Stimulated activated naive B cell treated with anti-CD40 and anti-IgM and Interleukin-4, amounts not matched to agents 10 μg/mL and 1 μg/mL and 100 μg/mL, for 72 hours (primary cell): ENCODE data around the gene KCNK10.

Experiments used
- ATAC-seq, 2 donors: fragments of 150-1000 bp; cut with Tn5 transposase; replicated peaks; 2 replicates each; pipeline ENCODE4 v1.10.0; 2021; ENCODE audit warnings: moderate library complexity in 1 of 2
- DNase-seq: peaks from one replicate; pipeline ENCODE4 v3.0.0; 2021
- H3K27ac Mint-ChIP-seq: one replicate; pipeline ENCODE4 v1.8.0; 2022; ENCODE audit warnings: mild to moderate bottlenecking, mixed read lengths
- H3K27me3 Mint-ChIP-seq, 2 donors: one replicate each; pipeline ENCODE4 v1.8.0; 2022; ENCODE audit warnings: mixed read lengths in 2 of 2
- H3K36me3 Mint-ChIP-seq, 2 donors: one replicate each; pipeline ENCODE4 v1.8.0; 2022; ENCODE audit warnings: mixed read lengths in 2 of 2, mild to moderate bottlenecking in 1 of 2
- H3K4me1 Mint-ChIP-seq, 2 donors: one replicate each; pipeline ENCODE4 v1.8.0; 2022; ENCODE audit warnings: mixed read lengths in 2 of 2, mild to moderate bottlenecking in 1 of 2
- H3K4me3 Mint-ChIP-seq, 2 donors: one replicate each; pipeline ENCODE4 v1.8.0; 2022; ENCODE audit warnings: mild to moderate bottlenecking in 2 of 2, mixed read lengths in 2 of 2, moderate library complexity in 1 of 2
- H3K9me3 Mint-ChIP-seq, 2 donors: one replicate each; pipeline ENCODE4 v1.8.0; 2022; ENCODE audit warnings: mixed read lengths in 2 of 2, mild to moderate bottlenecking in 1 of 2

Gene KCNK10

DNA sequence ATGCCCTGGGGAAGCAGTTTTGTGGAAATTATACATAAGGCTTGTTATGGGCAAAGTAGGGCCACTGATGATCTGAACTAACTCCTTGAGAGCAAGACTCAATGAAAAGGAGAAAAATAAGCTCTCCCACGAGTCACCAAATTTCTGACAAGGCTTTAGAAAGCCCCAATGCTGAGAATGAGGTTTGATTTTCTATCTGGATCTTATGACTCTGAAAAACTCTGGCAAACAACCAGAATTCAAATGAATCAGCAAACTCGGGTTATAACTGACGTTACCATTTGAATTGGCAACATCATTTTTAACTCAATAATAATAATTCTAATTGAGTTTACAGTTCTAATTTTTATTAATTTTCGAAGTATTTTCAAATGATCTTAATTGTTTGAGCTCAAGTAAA is 79.1 kb downstream of the KCNK10 start:
- H3K27ac Mint-ChIP-seq: no peak overlapping the region
- no peak for ATAC-seq
- no peaks in the 10 kb centered on the region for H3K9me3 Mint-ChIP-seq
- H3K4me1 Mint-ChIP-seq: no peaks in the 10 kb centered on the region
- no peak overlapping the region for H3K4me3 Mint-ChIP-seq
- no peaks in the 10 kb centered on the region for H3K36me3 Mint-ChIP-seq
- DNase-seq: no peak
- peaks cover 15 to 19% of the 10 kb centered on the region in 2 donors for H3K27me3 Mint-ChIP-seq

DNA sequence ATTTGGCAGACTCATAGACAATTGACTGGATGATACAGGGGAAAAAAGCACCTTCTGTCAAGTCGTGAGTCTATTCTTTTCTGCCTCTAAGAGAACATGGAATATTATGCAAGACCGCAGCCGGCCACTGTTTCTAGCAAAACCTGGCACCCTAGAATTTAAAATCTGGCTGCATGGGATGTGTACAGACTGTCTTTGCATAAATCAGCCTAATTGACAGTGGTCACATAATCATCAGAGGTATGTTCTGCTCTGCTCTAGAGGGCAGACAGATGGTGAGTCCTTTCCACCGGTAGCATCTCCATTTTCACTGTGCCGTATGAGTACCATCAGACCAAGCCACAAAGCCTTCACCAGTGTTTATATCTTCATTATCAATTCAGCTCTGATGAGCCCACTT is 80.6 kb downstream of the KCNK10 start:
- DNase-seq (no peak), ATAC-seq (no peak)
- Mint-ChIP-seq H3K27ac (no peak overlapping the region), H3K4me1 (no peaks in the 10 kb centered on the region), H3K27me3 (peaks cover 15 to 22% of the 10 kb centered on the region in 2 donors), H3K36me3 (no peaks in the 10 kb centered on the region), H3K9me3 (no peaks in the 10 kb centered on the region), H3K4me3 (no peak overlapping the region)

DNA sequence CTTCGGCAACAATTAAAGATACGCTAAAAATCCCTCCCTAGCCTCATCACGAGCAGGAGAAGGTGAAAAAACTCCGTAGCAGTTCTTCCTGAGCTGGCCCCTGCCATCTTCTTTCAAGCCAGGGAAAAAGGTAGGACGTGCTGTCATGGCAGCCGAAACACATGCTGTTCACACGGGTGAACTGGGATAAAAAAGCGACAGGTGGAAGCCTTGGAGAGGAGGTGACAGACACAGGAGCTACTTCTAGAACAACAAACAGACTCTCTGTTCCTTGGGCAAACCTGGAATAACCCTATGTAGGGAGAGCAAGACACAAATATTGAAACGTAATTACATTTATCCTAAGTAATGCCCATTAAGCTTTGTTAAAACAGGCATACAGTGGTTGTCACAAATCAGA is 81.3 kb downstream of the KCNK10 start:
- Mint-ChIP-seq H3K27me3 (peaks cover 15 to 22% of the 10 kb centered on the region in 2 donors), H3K9me3 (no peaks in the 10 kb centered on the region), H3K4me1 (no peaks in the 10 kb centered on the region), H3K36me3 (no peaks in the 10 kb centered on the region), H3K4me3 (no peak overlapping the region), H3K27ac (no peak overlapping the region)
- ATAC-seq (no peak), DNase-seq (no peak)

DNA sequence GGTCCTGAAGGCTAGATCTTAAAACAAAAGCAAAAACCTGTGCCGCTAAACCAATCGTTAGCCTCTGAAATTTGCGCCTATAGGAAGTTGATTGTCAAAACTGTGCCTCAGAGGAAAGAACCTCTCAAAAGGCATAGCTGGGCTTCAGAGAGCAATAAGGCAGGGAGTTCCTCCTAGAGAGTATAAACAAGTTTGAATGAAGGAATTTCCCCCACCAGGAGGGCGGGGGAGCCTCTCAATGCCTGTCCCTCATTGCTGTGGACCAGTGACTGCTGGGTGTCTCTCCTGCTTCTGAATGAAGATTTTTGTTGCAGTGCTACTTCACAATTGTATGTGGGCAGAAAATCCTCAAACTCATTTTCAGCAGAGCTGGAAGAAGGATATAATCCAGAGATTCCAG is 88.6 kb downstream of the KCNK10 start:
- no peak overlapping the region for H3K27ac Mint-ChIP-seq
- no peak for ATAC-seq
- H3K9me3 Mint-ChIP-seq: peaks cover 5 to 7% of the 10 kb centered on the region in 2 donors
- no peaks in the 10 kb centered on the region for H3K36me3 Mint-ChIP-seq
- DNase-seq: no peak
- H3K27me3 Mint-ChIP-seq: peaks cover 13 to 20% of the 10 kb centered on the region in 2 donors
- no peaks in the 10 kb centered on the region for H3K4me1 Mint-ChIP-seq
- no peak overlapping the region for H3K4me3 Mint-ChIP-seq

DNA sequence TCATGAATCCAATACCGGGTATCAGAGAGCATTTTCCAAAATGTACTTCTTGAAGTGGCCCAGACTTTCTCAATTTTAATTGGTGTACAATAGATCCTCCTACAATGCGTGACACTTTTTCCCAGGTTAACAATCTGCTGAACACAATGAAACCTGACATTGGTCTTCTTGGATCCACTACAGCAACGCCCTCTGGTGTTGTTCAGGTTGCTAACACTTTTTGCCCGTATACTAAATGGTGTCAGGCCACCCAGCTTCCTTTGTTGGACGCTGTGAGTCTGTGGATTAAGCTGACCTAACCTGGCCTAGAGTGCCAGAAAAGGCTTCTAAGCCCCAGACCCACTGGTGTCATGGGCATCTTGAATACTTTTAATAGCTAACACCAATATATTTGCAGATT is 89.2 kb downstream of the KCNK10 start:
- no peak for ATAC-seq
- no peaks in the 10 kb centered on the region for H3K36me3 Mint-ChIP-seq

DNA sequence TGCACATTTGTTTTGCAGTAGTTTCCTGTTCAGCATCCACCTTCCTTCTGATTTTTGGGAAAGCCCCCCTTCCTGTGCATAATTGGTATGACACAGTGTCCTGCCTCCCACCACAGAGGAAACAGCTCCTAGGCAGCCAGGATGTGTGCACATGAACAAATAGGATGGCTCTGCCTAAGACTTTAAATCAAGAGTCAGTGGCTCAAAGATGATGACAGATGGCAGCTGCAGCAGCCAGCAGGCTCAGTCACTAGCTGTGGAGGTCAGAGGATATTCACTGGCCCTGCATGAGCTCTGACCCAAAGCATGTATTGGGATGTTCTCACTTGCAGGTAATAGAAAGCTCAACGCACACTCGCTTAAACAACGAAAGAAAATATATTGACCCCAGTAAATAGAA is 90.3 kb downstream of the KCNK10 start:
- no peak for DNase-seq
- Mint-ChIP-seq H3K27me3 (peaks cover 13% of the 10 kb centered on the region in 2 donors), H3K36me3 (no peaks in the 10 kb centered on the region), H3K9me3 (peaks cover 5 to 7% of the 10 kb centered on the region in 2 donors), H3K27ac (no peak overlapping the region), H3K4me1 (no peaks in the 10 kb centered on the region), H3K4me3 (no peak overlapping the region)
- no peak for ATAC-seq

More for the DNA sequence above, 89.2 kb downstream of the KCNK10 start:
- H3K4me3 Mint-ChIP-seq: no peak overlapping the region
- no peak overlapping the region for H3K27ac Mint-ChIP-seq
- no peak for DNase-seq
- H3K4me1 Mint-ChIP-seq: no peaks in the 10 kb centered on the region
- peaks cover 13 to 17% of the 10 kb centered on the region in 2 donors for H3K27me3 Mint-ChIP-seq
- peaks cover 5 to 7% of the 10 kb centered on the region in 2 donors for H3K9me3 Mint-ChIP-seq

DNA sequence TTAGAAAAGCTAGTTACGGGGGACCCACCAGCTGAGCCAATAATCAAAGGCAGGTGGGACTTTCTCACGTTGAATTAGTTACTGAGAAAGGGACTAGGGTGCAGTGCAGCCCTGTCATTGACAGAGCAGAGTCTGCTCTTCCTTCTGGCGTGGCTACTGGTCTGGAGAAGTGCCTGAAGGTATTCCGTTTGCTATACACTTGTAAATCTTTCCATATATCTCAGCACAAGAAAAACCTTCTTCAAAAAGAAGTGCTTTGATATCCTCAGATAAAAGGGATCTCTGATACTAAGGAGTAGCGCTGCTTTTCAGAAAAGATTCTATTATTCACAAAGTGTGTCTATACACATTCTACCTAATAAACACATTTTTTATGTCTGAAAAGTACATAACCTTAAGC is 91.5 kb downstream of the KCNK10 start:
- Mint-ChIP-seq H3K4me3 (no peak overlapping the region), H3K36me3 (no peaks in the 10 kb centered on the region)
- no peak for DNase-seq

DNA sequence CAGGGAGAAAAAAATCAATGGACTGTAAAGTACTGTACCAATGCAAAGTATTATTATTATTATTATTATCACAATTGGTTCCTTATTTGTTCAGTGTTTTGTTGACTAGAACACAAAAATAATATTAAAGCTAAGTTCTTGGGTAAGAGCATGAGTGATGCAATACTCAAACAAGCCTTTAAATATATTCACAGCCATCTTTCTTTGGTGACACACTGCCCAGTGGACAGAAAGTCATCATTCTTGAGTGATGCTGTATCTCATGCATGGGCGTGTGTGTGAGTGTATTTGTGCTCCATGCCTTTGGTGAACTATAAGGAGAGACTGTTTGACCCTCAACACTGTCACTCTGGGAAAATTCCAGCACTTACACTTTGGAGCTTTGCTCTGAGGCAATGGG is 93.6 kb downstream of the KCNK10 start:
- ATAC-seq (no peak), DNase-seq (no peak)
- Mint-ChIP-seq H3K27ac (no peak overlapping the region), H3K4me1 (no peaks in the 10 kb centered on the region), H3K36me3 (no peaks in the 10 kb centered on the region), H3K27me3 (peaks cover 9% of the 10 kb centered on the region in 2 donors), H3K4me3 (no peak overlapping the region), H3K9me3 (no peaks in the 10 kb centered on the region)

More for the DNA sequence above, 91.5 kb downstream of the KCNK10 start:
- no peak for ATAC-seq
- Mint-ChIP-seq H3K9me3 (peaks cover 5 to 7% of the 10 kb centered on the region in 2 donors), H3K4me1 (no peaks in the 10 kb centered on the region), H3K27me3 (peaks cover 13% of the 10 kb centered on the region in 2 donors), H3K27ac (no peak overlapping the region)

DNA sequence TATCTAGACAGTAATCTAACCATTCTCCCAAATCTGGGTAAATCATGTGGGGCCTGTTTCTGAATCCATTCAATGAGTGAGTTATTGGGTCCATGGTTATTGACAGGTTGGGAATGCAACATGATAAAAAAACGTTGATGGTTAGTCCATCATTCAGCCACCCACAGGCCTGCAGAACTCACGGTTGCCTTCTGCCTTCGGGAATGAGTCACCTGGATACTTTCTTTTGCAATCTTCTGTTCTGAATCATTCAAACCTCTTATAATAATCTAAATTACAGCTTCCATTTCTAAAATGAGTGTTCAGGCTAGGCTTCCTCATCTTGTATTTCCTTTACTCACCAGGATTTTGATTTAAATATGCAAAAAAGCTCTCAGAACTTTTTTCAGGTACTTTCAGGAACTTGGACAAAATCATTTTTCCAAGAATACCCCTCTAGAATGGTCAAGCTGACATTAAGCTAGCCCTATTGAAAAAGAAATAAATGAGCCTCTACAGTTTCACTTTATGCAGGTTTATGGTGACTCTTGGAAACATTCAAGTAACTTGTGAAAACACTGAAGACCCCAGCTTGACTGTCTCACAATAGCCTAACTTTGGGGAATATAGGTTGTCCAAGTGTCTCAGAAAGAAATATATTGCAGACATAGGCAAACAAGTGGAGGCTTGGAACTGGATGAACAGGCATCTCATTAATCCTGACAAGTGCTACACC is 94.4 kb downstream of the KCNK10 start:
- H3K4me1 Mint-ChIP-seq: no peaks in the 10 kb centered on the region
- ATAC-seq: no peak
- peaks cover 0 to 1% of the 10 kb centered on the region in 2 donors for H3K9me3 Mint-ChIP-seq
- H3K27me3 Mint-ChIP-seq: peaks cover 8 to 9% of the 10 kb centered on the region in 2 donors
- H3K27ac Mint-ChIP-seq: no peak overlapping the region
- no peak overlapping the region for H3K4me3 Mint-ChIP-seq
- no peak for DNase-seq
- H3K36me3 Mint-ChIP-seq: no peaks in the 10 kb centered on the region

DNA sequence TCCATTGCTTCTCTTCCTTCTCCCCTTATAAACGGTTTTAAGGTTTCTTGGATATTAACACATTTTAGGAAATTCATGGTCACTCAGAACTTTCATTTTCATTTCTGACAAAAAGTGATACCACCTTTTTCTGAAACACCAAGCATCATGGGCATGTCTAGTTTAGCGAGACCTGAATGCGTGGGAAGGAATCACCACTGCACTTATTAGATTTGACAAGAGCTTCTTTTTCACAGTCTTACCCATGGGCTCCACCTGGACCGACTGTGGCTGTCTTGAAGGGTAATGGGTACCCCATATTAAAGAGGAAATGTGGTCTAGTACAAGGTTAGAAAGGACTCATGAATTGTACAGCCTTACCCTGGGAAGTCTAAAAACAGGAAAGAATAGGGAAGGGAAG is 95.4 kb downstream of the KCNK10 start:
- Mint-ChIP-seq H3K27ac (no peak overlapping the region), H3K4me1 (no peaks in the 10 kb centered on the region), H3K9me3 (peaks cover 6 to 11% of the 10 kb centered on the region in 2 donors), H3K4me3 (no peak overlapping the region), H3K27me3 (peaks cover 8 to 9% of the 10 kb centered on the region in 2 donors), H3K36me3 (no peaks in the 10 kb centered on the region)
- DNase-seq (no peak), ATAC-seq (no peak)

DNA sequence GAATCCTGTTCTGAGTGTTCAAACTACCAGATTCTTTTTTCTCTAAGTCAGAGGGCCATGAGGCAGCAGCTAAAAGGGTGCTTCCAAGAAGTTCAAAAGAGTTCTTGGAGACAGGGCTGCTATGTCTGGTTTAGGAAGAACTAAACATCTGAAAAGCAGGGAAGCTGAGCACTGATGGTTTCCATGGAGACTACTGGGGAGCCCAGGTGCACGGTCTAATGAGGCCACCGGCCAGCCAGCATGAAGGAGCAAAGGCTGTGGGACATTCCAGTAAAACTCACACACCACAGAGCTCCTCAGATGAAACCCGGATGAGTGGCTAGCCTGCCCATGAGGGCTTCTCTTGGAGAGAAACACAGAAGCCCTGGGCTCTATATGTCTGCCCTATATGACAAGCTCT is 97.3 kb downstream of the KCNK10 start:
- DNase-seq (no peak), ATAC-seq (no peak)
- Mint-ChIP-seq H3K27me3 (peaks cover 8 to 9% of the 10 kb centered on the region in 2 donors), H3K27ac (no peak overlapping the region), H3K4me1 (no peaks in the 10 kb centered on the region), H3K4me3 (no peak overlapping the region), H3K36me3 (no peaks in the 10 kb centered on the region), H3K9me3 (peaks cover 15 to 22% of the 10 kb centered on the region in 2 donors)

DNA sequence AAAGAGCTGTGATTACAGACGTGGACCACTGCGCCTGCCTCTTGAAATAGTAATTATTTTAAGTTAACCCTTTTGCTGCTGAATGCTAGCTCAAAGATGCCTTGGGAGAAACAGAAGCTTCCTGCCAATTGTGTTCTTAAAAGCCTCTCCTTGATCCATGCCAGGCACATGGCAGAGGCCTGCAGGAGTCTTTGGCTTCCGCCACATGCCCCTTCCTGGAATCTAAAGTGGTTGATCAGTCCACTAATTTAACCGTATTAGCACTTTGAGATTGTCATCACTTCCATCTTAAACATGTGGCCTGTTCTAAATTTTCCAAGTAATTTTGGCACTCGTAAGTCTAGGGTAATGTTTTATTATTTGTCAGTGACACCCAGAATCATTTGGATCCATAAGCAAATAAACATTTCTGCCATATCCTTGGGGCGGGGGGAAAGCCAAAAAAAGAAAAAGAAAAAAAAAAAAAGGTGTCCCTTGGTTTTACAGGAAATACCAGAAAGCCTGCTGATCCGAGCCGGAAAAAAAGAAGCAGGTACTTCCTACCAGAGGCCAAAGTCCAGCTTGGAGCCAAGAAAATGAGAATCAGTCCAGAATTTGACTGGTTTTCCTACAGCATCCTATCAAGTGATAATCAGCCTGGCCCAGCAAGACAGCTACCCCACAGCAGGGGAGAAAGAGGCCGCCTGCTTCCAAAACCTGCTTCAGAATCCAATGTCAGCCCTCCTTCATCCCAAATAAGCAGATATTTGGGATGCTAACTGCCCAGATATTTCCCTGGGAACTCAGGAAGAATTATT is 104.8 kb downstream of the KCNK10 start:
- H3K4me3 Mint-ChIP-seq: no peak overlapping the region
- peaks cover 14 to 17% of the 10 kb centered on the region in 2 donors for H3K9me3 Mint-ChIP-seq
- ATAC-seq (no peak), DNase-seq (no peak)
- no peak overlapping the region for H3K27ac Mint-ChIP-seq
- no peaks in the 10 kb centered on the region for H3K4me1 Mint-ChIP-seq
- no peaks in the 10 kb centered on the region for H3K36me3 Mint-ChIP-seq
- no peaks in the 10 kb centered on the region for H3K27me3 Mint-ChIP-seq

DNA sequence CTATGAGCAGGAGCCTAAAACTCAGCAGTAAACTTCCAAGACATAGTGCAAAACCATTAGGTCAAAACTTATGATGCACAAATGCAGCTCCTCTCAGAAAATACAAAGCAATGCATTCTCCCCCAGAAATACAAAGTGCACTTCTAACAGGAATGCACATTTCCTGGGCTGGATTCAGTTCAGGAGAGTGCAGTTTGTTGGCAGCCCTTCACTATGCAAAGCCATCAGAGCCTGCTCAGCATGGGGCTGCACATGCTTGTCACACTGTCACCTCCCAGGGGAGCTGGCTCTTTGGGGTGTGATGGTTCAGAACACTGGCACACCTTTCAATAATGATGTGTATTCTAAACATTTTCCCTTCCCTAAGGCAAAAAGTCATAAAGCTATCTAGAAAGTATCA is 110.4 kb downstream of the KCNK10 start:
- no peaks in the 10 kb centered on the region for H3K9me3 Mint-ChIP-seq
- ATAC-seq: no peak
- H3K4me3 Mint-ChIP-seq: no peak overlapping the region
- H3K27me3 Mint-ChIP-seq: peaks cover 13 to 16% of the 10 kb centered on the region in 2 donors
- no peaks in the 10 kb centered on the region for H3K4me1 Mint-ChIP-seq
- H3K27ac Mint-ChIP-seq: no peak overlapping the region
- H3K36me3 Mint-ChIP-seq: no peaks in the 10 kb centered on the region
- DNase-seq: no peak

DNA sequence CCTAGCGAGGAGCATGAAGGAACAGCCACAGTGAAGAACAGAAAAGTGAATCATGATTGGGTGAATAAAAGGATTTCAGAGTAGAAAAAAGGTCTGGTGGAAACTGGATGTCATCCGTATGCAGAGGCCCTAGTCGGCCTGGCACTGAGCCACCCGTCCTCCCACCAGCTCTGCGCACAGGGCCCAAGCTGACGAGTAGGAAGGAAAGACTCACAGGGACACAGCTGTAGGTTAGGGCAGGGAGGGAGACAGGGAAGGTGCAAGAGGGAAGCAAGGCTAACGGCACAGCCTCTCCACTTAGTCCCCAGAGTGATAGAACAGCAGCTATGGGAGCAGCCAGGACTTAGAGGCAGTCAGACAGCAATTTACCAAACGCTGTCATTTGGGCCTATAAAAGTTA is 112.6 kb downstream of the KCNK10 start:
- Mint-ChIP-seq H3K4me1 (no peaks in the 10 kb centered on the region), H3K4me3 (no peak overlapping the region), H3K36me3 (no peaks in the 10 kb centered on the region), H3K27ac (no peak overlapping the region), H3K27me3 (peaks cover 13 to 16% of the 10 kb centered on the region in 2 donors), H3K9me3 (no peaks in the 10 kb centered on the region)
- ATAC-seq: no peak
- DNase-seq: no peak

DNA sequence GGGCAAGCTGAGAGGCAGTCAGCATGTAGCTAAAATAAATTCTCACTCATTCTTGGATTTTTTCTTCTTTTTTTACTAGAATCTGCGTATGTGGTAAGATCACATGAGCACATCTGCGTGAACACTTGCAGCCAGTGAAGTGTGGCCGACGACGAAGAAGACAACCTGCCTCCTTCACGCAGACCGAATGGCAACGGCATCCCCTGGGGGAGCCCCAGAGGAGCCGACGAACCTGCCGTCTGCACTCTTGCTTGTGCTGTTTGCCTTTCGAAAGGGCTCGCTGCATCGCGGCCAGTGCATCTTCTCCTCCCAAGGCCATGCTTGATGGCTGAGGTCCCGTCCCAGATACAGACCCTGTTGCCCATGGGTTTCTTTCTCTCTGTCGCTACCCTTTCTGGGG is 113.8 kb downstream of the KCNK10 start:
- no peaks in the 10 kb centered on the region for H3K9me3 Mint-ChIP-seq
- peaks cover 13 to 25% of the 10 kb centered on the region in 2 donors for H3K27me3 Mint-ChIP-seq
- H3K4me1 Mint-ChIP-seq: no peaks in the 10 kb centered on the region
- H3K36me3 Mint-ChIP-seq: no peaks in the 10 kb centered on the region
- no peak for ATAC-seq
- H3K4me3 Mint-ChIP-seq: no peak overlapping the region
- DNase-seq: no peak
- H3K27ac Mint-ChIP-seq: no peak overlapping the region
